Neural progenitor cell (in vitro differentiated cells): Measurements from ENCODE around the gene ASB10.

Source experiments
- EZH2 ChIP-seq: fragments of 200-600 bp; sonication (generic); IDR thresholded peaks from 2 replicates; pipeline ENCODE4 v1.6.1; 2017; ENCODE audit warnings: antibody characterized with exemption, mild to moderate bottlenecking, moderate library complexity
- TF ChIP-seq, protein P1 (sequence below): fragments of 200-600 bp; sonication (generic); IDR thresholded peaks from 2 replicates; pipeline ENCODE4 v1.5.1; 2017; ENCODE audit warnings: antibody characterized with exemption, mild to moderate bottlenecking

DNA sequence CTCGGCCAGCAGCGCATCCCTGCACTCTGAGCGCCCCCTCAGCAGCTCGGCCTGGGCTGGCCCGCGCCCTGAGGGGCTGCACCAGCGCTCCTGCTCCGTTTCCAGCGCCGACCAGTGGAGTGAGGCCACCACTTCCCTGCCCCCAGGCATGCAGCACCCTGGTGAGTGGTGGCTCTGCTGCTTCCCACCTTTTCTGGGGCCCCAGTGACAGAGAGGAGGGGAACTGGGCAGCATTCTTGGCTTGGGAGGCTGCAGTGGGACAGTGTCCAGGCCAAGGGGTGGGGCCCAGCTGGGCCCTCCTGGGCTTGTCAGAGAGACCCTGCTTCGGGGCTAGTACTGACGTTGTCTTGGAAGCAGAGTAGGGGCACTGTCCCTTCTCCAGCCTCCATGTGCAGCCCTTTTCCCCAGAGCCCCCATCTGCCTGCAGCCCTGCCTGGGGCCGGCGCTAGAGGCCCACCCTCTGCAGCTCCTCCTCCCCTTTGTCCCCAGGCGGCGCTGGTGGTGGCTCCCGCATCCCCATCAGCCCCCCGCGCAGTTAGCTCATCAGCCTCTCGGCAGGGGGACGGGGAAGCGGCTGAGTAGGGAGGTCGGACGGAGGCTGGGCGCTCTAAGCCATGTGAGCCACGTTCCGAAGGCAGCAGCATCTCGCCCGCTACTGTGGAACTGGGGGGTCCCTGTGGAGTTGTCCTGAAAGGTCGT, 48.7 kb downstream of the ASB10 start:
- TF ChIP-seq, protein P1, sequence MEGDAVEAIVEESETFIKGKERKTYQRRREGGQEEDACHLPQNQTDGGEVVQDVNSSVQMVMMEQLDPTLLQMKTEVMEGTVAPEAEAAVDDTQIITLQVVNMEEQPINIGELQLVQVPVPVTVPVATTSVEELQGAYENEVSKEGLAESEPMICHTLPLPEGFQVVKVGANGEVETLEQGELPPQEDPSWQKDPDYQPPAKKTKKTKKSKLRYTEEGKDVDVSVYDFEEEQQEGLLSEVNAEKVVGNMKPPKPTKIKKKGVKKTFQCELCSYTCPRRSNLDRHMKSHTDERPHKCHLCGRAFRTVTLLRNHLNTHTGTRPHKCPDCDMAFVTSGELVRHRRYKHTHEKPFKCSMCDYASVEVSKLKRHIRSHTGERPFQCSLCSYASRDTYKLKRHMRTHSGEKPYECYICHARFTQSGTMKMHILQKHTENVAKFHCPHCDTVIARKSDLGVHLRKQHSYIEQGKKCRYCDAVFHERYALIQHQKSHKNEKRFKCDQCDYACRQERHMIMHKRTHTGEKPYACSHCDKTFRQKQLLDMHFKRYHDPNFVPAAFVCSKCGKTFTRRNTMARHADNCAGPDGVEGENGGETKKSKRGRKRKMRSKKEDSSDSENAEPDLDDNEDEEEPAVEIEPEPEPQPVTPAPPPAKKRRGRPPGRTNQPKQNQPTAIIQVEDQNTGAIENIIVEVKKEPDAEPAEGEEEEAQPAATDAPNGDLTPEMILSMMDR, result peak; percentile 40
- no peak for TF ChIP-seq EZH2
